ENCODE data around the gene CCDC192.

- TF ChIP-seq CTCF (IDR thresholded peaks at IDR 0.05) (no peak), POLR2A (IDR thresholded peaks at IDR 0.05) (no peak), EP300 (IDR thresholded peaks at IDR 0.05) (no peak), POLR2AphosphoS5 (IDR thresholded peaks at IDR 0.05) (no peak)
Observed at GRCh38 chr5:127834554-127834953, 131.4 kb downstream of the CCDC192 start.
